NCI-H1930 (cell line): ENCODE data around the gene DNA2.
A peak's percentile ranks its signal among the peaks of the same experiment; 100 is the strongest.
"Not testable (repeated sequence)": the region's sequence is repeated elsewhere in the genome, so short reads cannot be mapped to it uniquely, and the experiment has no call there.

Experiments
- DNase-seq, 2 experiments: peaks; one replicate each; lab custom pipeline; 2025; lab: John Stamatoyannopoulos, UW

DNA2 gene

GRCh38 chr10:68471586-68472408, at the start of gene DNA2:
TSS of gene DNA2 (minus strand) at chr10:68471973. CDS start at chr10:68471864, 109 bp downstream.
- peak; percentile 45 to 62 for DNase-seq

- DNase-seq, result not testable (repeated sequence)
Measured at GRCh38 chr10:68518609-68519008, 46.8 kb upstream of the DNA2 start.

GRCh38 chr10:68517188-68517587, 45.4 kb upstream of the DNA2 start:
- no peak for DNase-seq

GRCh38 chr10:68516766-68517165, 45.0 kb upstream of the DNA2 start:
- no peak for DNase-seq

- DNase-seq, result not testable (repeated sequence)
Measured at GRCh38 chr10:68516216-68516615, 44.4 kb upstream of the DNA2 start.

GRCh38 chr10:68508090-68508489, 36.3 kb upstream of the DNA2 start:
- no peak for DNase-seq

- DNase-seq, result no peak
Measured at GRCh38 chr10:68506411-68506810, 34.6 kb upstream of the DNA2 start.

- no peak for DNase-seq
Measured at GRCh38 chr10:68502846-68503245, 31.1 kb upstream of the DNA2 start.

- no peak for DNase-seq
Measured at GRCh38 chr10:68501691-68502090, 29.9 kb upstream of the DNA2 start.

GRCh38 chr10:68499544-68499943, 27.8 kb upstream of the DNA2 start:
- DNase-seq, result no peak

- no peak for DNase-seq
Measured at GRCh38 chr10:68496072-68496471, 24.3 kb upstream of the DNA2 start.

GRCh38 chr10:68492118-68492517, 20.3 kb upstream of the DNA2 start:
- no peak for DNase-seq

GRCh38 chr10:68489919-68490318, 18.1 kb upstream of the DNA2 start:
- DNase-seq, result no peak

- DNase-seq, result no peak
Measured at GRCh38 chr10:68474021-68474420, 2.2 kb upstream of the DNA2 start.

GRCh38 chr10:68471063-68471585, 649 bp downstream of the DNA2 start:
- DNase-seq, result no peak

GRCh38 chr10:68470300-68470699, 1.5 kb downstream of the DNA2 start:
- no peak for DNase-seq

GRCh38 chr10:68469838-68470237, 1.9 kb downstream of the DNA2 start:
- no peak for DNase-seq

- DNase-seq, result not testable (repeated sequence)
Measured at GRCh38 chr10:68464729-68465128, 7.0 kb downstream of the DNA2 start.

- no peak for DNase-seq
Measured at GRCh38 chr10:68463365-68464093, 8.2 kb downstream of the DNA2 start.

GRCh38 chr10:68462536-68462935, 9.2 kb downstream of the DNA2 start:
- DNase-seq, result no peak

- no peak for DNase-seq
Measured at GRCh38 chr10:68461032-68461431, 10.7 kb downstream of the DNA2 start.

GRCh38 chr10:68449698-68450097, 22.1 kb downstream of the DNA2 start:
- DNase-seq, result not testable (repeated sequence)

GRCh38 chr10:68446179-68446578, 25.6 kb downstream of the DNA2 start:
- DNase-seq, result no peak
